GM21529 (cell line): Measurements from ENCODE around the gene BRINP1.

ENCODE experiments used
- ATAC-seq: cut with Tn5 transposase; IDR thresholded peaks from one replicate; pipeline ENCODE4 v1.9.1; 2021; ENCODE audit not compliant: unreplicated experiment

The BRINP1 gene, protein sequence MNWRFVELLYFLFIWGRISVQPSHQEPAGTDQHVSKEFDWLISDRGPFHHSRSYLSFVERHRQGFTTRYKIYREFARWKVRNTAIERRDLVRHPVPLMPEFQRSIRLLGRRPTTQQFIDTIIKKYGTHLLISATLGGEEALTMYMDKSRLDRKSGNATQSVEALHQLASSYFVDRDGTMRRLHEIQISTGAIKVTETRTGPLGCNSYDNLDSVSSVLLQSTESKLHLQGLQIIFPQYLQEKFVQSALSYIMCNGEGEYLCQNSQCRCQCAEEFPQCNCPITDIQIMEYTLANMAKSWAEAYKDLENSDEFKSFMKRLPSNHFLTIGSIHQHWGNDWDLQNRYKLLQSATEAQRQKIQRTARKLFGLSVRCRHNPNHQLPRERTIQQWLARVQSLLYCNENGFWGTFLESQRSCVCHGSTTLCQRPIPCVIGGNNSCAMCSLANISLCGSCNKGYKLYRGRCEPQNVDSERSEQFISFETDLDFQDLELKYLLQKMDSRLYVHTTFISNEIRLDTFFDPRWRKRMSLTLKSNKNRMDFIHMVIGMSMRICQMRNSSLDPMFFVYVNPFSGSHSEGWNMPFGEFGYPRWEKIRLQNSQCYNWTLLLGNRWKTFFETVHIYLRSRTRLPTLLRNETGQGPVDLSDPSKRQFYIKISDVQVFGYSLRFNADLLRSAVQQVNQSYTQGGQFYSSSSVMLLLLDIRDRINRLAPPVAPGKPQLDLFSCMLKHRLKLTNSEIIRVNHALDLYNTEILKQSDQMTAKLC

DNA sequence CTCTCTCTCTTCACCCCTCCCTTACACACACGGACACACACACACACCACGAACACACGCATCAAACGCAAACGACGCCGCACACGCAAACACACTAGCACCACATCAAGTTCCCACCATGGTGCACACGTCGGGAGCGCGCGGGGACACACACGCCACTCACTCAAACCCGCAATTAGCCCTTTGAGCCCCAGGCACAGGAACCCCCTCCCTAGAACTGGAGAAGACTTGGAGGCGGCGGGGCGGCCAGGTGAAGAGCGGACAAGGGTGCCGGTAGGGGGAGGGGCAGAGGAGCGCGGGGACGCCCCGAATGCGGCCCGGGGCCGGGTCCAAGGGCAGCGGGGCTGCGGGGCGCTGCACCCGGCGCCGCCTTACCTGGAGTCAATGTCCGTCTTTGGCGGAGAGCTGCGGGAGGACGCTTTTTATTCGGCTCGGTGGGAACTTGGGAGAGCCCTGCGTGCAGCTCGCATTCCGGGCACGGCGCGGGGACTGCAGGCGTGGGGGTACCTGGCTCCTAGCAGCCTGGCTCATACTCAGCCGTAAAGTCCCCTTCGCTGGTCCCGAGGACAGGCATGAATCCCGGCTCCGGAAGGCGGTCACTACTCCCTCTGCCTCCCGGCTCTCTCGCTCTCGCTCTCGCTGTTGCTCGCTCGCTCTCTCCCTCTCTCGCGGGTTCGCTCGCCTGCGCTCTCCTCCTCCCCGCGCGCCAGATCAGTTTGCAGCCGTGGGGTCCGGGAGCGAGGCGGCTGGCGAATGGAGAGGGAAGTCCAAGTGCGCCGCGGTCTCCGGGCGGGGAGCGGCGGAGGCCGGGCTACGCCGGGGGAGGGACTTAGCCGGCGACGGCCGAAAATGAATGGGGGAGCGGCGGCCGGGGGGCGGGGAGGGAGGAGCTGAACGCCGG lies at the start of gene BRINP1:
BRINP1 (minus strand) TSS at position 755 of the 901 bp plus-strand sequence. CDS start 56,080 bp downstream, outside the sequence.
- ATAC-seq, result no peak

DNA sequence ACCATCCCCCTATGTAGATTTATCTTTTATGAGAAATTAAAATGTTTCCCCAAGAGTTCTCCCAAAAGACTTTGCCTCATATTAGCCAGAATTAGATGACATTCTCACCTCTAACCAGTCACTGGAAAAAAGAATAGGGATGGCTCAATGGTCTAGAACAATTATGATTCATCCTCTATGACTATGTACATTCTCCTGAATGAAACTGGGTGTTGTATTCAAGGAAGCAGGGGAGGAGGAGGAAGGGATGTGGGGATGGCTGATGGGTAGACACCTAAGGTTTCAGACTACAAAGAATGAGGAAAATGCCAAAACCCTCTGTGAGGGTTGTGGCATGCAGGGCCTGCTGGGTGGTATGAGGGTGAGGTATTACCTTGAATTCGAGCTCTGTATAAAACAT lies 49.5 kb upstream of the BRINP1 start:
- ATAC-seq, result no peak

DNA sequence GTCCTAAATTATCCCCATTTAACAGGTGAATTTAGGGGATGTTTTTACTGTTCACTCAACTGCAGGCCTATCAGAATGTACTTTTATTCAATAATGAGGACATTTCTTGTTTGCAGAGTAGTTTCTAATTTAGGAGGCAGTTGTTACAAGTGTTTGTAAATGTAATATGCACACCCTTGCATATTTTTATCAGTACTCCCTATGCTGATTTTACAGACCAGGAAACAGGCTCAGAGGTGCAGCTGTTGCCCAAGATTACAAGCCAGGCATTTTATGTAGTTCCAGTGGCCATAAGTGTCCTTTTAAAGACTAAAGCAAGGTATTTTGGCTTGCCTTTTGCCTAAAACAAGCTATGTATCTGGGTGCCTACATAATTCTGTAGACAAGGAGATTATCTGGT lies 47.6 kb upstream of the BRINP1 start:
- no peak for ATAC-seq

DNA sequence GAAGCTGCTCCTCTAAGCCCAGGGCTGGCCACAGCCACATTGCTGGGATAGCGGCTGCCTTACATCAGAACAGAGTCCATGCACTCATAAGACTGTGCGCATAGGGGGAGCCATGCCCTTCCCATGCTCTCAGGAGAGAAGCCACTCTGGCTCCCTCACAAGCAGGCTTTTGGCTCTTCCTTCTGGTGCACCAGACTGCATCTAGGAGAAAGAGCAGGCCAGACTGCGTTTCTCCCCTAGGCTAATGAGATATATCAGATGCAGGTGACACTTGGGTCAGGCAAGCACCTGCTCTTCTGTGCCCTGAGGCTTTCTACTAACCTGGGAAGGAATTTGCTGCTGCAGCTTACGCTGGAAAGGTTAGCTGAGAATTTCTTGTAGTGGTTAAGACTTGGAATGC lies 43.2 kb upstream of the BRINP1 start:
- no peak for ATAC-seq

DNA sequence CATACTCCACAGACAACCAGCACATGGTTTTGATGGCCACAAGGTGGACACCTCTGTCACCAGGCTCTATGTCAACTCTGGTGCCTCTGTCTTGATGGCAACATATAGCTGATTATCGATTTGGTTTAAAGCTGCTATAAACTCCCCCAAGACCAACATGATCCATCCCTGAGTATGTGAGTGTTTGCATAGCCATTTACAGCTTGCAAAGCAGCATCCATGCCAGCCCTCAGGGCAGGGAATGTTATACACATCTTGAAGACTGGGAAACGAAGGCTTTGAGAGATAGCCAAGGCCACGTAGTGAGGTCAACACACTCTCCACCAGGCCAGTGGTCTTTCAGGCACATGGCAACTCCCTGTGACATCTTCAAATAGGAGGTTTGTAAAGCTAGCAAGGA lies 40.3 kb upstream of the BRINP1 start:
- ATAC-seq, result no peak

DNA sequence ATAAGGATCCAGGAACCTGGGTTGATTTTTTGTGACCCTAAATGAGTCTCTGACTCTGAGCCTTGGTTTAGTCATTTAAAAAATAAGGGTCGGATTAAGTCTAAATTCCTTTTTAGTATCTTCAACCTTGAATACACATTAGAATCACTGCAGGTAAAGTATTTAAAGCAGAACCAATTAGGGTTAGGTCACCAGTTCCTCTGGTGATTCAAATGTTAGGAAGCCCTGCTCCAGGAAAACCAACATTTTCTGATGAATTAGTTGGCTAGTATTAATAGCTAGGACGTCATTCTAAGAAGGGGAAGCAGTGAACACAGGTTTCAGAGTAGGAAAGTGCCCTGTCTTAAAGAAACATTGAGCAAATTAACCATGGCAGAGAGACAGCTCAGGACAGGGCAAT lies 31.4 kb upstream of the BRINP1 start:
- no peak for ATAC-seq

DNA sequence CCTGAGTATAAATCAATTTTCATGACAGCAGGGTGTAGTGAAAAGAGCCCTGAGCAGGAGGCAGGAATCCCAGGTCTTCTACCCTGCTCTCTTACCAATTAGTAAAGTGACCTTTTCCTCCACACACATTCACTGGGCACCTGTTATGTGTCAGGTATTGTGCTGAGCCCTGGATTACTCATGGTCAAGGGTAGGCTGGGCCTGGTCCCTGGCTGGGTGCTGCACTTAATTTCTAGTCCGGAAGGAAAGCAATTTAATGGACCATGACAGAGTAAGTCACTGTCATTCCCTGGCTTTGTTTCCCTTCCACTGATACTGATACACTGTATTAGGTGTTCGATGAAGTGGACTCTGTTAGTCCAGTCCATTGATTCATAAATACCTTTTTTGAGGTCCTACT lies 29.1 kb upstream of the BRINP1 start:
- ATAC-seq, result no peak

DNA sequence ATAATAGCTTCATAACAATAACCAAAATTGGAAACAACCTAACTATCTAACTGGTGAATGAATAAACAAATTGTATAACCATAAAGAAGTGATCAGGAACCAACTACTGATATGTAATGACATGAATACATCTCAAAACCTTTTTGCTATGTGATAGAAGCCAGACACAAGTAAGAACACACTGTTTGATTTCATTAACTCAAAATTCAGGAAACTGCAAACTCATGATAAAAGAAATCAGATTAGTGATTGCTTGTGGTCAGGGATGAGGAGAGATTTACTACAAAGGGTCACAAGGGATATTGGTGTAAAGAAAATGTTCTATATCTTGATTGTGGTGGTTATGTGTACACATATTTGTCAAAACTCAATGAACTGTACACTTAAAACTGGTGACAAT lies 22.6 kb upstream of the BRINP1 start:
- ATAC-seq, result no peak

DNA sequence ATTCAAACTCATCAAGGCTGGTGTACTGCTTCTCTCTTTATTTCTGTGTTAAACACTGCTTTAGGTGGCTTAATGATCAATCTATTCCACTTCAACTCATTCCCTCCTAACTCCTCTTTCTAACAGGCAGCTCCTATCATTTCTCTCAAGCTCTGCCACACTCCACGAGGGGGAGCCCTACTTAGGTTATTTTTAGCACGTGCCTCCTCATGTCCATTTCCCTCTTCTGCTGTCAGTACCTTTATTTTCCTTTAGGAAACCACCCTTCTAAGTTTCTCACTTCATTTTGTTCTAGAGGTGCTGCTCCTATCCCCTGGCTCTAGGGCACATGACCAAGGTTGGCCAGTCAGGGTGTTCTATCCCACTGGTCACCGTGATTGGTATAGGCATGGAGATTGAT lies 6.7 kb upstream of the BRINP1 start:
- no peak for ATAC-seq

DNA sequence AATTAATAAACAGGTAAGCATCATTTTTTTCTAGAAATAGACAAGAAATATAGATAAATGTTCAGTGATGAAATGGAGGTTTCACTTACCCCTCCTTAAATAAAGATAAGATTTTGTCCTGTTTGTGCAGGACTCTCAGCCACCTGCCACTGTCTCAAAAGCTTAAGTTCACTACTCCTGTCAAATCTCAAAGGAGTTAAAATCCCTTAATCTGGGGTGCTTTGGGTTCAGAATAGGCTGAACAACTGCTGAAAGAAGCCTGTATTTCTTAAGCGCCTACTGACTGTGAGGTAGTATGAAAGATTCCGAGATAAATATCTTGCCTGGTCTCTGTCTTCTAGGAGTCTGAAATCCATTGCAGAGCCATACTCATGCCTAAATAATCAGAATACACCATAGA lies 3.7 kb upstream of the BRINP1 start:
- ATAC-seq, result no peak

DNA sequence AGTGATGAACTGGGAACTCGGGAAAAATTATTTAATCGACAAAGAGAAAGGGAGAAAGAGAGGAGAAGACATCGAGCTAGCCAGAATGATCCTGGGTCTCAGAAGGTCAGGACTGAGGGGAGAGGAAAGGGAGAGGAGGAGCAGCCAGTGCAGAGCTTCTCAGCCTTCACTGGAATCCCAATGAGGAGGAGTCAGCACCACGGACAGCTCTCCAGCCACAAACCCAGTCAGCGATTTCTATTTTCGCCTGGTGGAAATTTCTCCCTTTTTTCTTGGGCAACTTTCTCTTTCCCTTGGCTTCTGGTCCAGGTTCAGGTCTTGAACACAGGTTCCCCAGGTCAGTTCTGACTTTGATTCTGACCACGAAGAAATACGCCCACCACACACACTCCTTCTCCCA lies 1.6 kb upstream of the BRINP1 start:
- ATAC-seq, result no peak

DNA sequence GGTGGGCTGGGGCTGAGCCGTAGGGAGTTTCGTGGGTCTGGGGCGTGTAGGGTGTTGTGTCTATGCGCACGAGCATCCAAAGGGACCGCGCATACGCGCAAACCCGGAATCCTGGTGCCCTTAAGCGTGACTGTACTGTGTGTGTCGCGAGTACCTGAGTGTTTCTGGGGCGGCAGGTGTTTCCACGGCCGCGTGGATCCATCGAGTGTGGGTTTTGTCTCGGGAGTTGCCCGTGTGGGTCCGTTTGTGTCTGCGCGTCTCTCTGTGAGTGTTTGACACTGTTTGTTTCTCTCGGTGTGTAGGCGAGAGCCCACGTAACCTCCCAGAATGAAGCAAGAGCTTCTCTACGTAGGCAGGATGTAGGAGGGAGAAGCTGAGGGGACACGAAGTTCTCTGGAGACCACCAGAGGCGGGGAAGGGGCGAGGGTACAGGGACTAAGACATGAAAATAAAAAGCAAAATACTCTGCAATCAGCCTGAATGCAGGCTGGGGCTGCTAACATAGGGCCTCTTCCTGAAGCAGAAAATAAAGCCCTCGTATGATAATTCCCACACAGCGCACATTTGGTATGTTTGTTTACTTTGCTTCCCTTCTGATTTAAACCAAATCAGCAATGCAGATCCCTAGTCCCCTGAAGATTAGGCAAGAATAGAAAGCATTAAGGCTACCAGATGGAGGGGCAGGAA lies 588 bp upstream of the BRINP1 start:
- ATAC-seq, result no peak

DNA sequence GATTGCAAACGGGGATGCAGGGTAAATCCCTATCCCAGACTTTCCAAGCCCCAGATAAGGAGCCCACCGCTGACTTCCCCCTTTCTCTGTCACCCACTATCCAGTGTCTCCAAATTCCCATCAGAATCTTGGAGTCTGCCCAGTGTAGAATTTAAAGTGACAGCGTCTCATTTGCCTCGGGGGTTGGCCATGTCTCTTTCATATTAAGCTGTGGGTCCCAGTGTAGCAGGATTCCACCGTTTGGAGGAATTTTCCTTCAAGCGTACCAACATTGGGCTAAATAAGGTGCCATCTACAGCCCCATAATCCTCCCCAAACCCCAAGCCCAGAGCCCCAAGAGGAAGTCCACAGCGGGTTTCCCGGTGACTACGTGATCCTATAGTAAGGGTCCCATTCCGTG lies 1.1 kb downstream of the BRINP1 start:
- ATAC-seq, result no peak

DNA sequence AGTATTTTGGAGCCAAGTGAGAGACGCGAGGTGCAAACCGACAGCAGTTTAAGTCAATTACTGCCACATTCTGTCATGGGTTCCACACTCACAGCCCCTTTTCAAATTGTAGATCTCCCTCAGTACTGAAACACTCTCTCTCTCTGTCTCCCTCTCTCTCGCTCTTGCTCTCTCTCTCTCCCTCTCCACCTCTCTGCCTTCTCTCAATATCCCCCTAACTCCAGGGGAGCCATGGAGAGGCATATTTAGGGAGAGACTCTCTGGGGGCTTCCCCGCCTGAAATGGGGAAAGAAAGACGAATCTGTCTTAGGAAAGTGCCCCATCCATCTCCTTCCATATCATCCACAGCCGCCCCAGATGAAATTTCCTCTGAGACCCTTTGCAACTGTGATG lies 1.6 kb downstream of the BRINP1 start:
- ATAC-seq, result no peak

DNA sequence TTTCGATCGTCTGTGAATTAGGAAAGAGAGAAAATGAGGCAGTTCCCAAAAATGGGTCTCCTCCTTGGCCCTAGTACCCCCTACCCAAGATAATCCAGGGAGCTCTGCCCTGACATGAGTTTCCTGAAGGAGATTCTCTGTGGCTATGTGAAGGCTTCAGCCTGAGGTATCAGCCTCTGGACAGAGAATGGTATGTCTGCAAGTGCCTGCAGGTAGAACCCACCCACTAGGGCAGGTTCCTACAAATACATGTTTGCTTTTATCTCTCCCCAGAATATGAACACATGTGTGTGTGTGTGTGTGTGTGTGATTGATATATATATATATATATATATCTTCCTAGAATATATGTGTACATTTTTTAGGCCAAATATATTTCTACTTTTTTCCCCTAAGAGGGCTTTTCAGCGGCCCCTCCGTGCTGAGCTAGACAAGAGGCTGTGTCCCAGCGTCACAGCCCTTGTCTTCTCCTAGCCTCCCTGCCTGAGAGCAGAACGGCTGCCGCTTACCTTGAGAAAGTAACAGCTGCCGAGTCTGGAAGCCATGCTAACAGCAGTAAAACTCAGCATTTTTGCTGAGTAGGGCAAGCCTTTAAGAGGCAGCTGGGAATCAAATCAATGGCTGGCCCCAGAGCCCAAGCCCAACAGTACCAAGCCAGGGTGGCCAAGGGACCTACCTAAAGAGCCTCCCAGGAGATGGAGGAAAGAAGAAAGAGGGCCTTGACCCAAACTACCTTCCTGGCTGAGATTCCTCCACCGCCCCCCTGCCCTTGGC lies 2.1 kb downstream of the BRINP1 start:
- no peak for ATAC-seq

DNA sequence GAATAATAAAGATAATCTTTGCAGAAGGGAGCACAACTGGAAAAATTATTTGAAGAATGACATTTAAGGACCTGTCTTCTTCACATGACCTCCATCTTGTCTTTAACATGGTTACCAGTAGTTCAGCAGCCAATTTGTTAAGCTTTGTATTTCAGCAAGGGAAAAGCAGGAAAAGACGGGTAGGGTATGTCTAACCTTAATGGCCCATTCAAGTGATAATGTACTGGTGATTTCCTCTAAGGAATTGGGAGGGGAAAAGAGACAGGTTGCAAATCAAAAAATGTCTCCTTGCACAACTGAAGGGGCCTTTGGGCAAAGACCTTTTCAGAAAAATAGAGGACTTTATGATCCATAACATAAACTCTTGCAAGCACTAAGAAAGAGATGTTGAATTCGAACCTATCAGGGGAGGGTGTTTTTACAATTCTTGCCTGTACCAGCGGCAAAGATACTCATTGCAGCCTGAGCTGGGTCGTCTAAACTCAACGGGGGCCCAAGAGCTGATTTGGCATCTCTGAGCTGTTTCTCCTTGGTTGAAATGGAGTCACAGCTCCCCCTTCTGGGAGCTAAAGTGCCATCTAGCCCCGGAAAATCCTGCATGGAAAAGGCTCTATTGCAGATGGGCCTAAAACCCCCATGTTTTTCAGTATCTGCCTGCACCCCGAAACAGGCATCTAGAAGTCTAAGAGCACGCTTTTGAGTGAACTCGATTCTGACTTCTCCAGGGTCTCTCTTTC lies 3.8 kb downstream of the BRINP1 start:
- no peak for ATAC-seq

DNA sequence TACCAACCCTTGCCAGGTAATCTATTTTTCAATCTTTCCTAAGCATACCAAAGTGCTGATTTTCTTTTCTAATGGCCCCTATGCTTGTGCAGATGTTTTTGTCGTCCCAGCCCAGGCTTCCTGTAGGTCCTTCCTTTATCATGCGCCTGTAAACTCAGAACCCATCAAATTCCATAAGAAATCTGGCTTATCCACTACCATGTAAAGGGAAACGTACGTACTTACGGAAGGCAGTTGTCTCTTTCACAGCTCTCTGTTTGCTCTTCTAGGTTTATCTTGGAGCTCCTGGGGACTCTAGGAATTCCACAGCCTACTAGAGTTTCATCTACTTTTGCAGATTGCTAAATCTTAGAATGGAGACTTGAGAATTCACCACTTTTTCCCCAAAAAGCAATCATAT lies 9.0 kb downstream of the BRINP1 start:
- ATAC-seq, result no peak

DNA sequence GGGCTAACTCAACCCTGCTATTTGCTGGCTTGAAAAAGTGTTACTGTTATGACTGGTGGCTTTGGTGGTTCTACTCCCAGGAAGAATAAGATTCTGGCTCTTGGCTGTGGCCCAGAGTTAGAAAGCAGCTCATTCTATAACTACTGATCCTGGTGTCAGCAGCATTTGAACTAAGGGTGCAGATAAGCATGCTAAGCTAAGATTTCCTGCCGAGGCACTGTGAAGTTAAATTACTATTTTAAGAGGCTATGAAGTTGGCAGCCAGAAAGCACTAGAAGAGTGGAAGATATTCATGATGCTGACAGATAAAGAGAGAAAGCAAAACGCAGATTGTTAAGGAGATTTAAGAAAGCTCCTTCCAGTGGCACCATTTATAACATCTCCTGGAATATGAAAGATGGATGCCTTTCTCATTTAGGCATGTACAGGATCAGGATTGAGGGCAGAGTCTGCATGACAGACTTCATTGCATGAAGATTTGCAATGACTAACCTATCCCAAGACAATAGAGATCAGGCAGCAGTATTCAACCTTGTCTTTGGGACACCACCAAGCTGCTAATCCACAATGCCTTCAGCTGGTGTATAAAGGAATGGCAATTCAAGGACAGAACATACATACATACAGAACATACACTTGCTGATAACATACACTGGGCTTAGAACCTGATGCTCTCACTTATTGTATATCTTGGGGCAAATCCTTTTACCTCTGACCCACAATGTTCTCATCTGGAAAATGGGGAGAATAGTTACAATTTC lies 11.7 kb downstream of the BRINP1 start:
- ATAC-seq, result no peak

DNA sequence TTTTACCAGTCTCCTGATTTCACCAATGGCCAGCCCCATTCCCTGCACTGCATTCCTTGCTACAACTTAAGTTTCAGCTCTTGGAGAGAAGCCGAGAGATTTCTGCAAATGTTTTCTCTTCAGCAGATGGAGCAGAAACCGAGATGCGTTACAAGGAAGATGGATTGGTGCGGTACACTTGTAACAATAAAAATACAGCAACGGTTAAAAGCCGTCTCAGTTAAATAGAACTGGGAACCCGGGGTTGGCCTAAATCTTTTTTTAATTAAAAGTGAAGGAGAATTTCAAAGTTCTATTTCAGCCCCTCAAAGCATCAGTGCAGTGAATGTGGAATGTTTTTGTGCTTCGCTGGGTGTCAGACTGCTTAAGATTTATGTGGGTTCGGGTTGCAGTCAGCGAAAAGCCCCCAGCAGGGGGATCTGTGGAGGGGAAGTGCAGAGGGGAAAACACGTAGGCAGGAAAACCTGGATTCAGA lies 19.8 kb downstream of the BRINP1 start:
- no peak for ATAC-seq
